GM12801 (cell line): ENCODE measurements around the gene PGA5.

Experiments used
- TF ChIP-seq, protein P1 (sequence below): IDR thresholded peaks from one replicate; pipeline ENCODE4 v1.5.1; 2011; ENCODE audit warnings: control low read depth; ENCODE audit not compliant: insufficient read length; ENCODE audit errors: extremely low read depth

PGA5 gene

DNA sequence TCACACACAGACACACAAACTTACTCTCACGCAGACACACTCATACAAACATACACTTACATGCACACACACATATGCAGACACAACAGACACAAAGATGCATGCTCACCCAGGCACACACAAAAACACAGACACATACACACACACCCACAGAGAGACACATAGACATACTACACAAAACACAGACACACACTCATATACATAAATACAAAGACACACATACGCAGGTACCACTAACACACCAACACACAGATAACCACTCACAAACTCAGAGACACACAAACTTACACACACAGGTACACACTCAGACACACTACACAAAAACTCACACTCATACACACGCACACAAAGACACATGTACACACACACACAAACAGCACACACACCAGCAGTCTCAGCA, 31.8 kb downstream of the PGA5 start:
- TF ChIP-seq, protein P1, sequence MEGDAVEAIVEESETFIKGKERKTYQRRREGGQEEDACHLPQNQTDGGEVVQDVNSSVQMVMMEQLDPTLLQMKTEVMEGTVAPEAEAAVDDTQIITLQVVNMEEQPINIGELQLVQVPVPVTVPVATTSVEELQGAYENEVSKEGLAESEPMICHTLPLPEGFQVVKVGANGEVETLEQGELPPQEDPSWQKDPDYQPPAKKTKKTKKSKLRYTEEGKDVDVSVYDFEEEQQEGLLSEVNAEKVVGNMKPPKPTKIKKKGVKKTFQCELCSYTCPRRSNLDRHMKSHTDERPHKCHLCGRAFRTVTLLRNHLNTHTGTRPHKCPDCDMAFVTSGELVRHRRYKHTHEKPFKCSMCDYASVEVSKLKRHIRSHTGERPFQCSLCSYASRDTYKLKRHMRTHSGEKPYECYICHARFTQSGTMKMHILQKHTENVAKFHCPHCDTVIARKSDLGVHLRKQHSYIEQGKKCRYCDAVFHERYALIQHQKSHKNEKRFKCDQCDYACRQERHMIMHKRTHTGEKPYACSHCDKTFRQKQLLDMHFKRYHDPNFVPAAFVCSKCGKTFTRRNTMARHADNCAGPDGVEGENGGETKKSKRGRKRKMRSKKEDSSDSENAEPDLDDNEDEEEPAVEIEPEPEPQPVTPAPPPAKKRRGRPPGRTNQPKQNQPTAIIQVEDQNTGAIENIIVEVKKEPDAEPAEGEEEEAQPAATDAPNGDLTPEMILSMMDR: no peak

DNA sequence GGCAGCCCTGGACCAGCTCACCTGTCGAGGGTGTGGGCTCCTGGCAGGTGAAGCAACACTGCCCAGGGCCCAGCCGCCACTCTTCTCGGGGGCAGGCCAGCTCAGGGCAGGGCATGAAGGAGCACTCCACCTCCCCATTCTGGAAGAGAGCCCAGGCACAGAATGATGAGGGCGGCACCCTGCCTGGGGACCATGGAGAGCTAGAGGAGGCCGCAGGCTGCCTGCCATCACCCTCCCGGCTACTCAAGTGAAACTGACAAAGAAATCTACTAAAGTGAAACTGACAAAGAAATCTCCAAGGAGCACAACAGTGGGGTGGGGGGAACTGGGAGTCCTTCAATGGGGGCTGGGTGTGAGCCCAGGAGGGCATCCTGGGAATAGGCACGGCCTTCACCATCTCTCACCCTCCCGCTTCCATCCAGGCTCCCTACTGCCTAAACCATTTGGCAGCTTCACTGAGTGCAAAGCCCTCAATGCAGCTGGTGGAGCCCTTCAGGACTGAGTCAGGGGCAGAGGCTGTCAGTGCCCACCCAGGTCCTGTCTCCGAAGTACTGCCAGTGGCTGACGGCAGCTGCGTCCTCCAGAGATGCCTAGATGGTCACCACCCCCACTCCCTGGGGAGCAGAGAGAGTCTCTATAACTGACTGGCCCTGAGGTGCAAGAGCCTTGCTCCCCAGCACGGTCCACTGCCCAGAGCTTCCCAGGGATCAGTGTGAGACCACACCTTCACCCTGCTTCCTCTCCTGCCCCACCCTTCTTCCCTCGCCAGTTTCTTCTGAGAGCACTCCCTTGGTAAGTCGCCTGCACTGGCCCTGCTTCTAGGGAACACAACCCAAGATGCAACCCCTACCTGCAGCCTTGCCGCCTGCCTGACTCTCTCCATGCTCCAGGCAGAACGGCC, 32.5 kb downstream of the PGA5 start:
- TF ChIP-seq, protein P1: no peak

DNA sequence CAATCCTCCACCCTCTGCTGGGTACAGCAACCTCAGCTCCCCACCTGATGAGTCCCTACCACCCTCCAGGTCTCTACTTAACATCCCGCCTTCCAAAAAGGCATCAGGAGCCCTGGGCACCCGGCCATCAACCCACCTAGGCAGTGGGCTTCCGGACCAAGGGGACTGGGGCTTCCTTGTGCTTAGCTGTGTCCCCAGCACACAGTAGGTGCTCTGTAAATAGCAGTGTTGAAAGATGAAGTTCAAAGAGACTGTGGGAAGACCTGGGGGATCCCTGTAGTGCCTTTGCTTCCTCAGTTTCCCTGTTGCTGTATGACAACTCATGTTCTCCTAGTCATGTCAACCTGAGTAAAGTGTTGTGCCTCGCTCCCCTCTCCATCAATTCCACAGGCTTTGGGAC, 33.1 kb downstream of the PGA5 start:
- TF ChIP-seq, protein P1: no peak

DNA sequence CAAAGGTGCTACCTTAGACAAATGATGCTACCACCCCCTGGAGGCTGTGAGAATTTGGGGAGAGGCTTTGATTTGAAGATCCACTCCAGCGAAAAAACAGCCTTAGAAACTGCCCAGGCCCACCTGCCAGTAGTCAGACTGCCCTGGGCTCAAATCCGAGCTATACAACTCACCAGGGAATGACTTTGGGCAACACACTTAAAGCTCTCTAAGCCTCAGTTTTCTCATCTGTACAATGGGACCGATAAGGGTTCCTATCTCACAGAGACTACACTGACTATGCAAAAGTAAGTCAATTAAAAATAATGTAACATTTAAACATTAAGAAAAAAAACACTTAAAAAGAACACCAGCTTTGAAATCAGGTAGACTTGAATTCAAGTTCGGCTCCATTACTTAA, 34.2 kb downstream of the PGA5 start:
- TF ChIP-seq, protein P1: no peak

DNA sequence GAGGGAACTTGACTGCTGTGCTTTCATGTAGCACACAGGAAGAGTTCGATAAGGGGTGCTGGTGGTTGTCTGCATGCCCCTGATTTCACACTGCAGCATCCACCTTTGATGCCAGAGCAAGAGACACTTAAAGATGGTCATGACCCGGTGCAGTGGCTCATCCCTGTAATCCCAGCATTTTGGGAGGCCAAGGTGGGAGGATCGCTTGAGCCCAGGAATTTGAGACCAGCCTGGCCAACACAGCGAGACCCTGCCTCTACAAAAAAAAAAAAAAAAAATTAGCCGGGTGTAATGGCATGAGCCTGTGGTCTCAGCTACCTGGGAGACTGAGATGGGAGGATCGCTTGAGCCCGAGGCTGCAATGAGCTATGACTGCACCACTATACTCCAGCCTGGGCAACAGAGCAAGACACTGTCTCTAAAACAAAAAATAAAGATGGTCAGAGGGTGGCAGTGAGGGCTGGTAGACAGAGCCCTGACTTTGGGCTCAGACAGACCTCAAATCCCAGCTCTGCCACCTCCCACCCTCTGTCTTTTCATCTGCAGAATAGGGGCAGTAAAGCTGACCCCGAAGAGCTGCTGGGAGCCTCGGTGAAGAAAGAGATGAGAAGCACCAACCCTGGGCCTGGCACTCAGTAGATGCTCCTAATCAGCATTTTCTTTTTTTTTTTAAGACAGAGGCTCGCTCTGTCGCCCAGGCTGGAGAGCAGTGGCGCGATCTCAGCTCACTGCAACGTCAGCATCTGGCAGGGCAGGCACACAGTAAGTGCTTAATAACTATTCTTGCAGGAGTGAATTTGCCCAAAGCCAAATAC, 36.4 kb downstream of the PGA5 start:
- TF ChIP-seq, protein P1: no peak

DNA sequence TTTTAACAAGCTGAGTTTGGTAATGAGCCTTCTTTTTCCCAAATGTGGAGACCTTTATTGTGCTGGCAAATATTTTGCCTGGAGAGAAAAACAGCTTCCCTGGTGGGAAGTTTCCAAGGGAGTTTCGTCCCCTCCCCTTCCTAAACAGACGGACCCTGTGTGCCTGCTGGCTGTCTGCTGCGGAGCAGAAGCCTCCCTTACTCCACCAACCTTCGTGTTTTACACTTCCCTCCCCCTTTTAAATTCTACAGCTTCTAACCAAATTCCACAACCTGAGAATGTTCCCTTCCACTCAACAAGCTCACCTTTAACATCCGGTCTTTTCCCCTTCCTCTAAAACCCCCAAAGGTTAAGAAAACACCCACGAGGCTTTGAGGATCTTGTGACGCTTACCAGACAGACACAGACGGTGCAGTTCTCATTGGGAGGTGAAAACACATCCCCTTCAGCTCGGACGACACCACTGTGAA, 37.1 kb downstream of the PGA5 start:
- TF ChIP-seq, protein P1: no peak

DNA sequence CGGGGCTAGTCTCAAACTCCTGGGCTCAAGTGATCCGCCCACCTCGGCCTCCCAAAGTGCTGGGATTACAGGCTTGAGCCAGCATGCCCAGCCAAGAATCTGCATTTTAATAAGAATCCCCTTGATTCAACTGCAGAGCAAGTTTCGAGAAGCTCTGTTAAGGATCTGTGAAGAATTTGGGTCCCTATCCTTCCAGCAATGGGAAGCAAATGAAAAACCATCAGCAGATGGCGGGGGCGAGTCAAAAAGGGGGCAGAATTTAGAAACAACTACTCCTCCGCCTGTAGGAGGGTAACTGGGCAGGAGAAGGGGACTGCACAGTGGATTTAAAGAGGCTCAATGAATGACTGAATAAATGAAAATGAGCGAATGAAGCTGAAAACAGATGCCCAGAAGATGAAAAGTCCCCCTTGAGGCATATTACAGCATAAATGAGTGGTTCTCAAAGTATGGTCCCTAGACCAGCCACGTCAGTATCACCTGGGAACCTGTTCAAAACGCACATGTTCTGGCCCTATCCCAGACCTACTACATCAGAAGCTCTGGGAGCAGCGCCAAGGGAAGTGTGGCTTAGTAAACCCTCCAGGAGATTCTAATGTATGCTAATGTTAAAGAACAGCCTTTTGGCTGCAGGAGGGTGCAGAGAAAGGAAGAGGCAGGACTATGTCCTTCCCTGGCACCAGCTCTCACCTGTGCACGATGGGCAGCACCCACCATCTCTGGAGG, 39.1 kb downstream of the PGA5 start:
- TF ChIP-seq, protein P1: no peak
